GM23338 (cell line): ENCODE data around the gene LST1.

Source experiments
- CTCF ChIP-seq, 2 experiments: fragments of 200-600 bp in 1 of 2; sonication (generic) in 1 of 2; conservative IDR thresholded peaks; 2 replicates each; pipeline versions ENCODE4 v1.5.1 to v1.6.1; 2016 to 2017; ENCODE audit warnings: antibody characterized with exemption in 2 of 2, low read depth in 2 of 2, mild to moderate bottlenecking in 2 of 2, moderate library complexity in 1 of 2
- EZH2 ChIP-seq: fragments of 200-600 bp; sonication (generic); IDR thresholded peaks from one replicate; pipeline ENCODE4 v1.8.0; 2017; ENCODE audit warnings: antibody characterized with exemption, mild to moderate bottlenecking, low read depth; ENCODE audit not compliant: unreplicated experiment

- TF ChIP-seq EZH2: no peak
- no peak for TF ChIP-seq CTCF (conservative IDR thresholded peaks at IDR 0.05; ENCODE audit: low read depth in 2 of 2)
Observed at GRCh38 chr6:31586599-31587281, 663 bp downstream of the LST1 start.
